Stomach smooth muscle (tissue), 2 donors: ENCODE measurements around the gene RFC2.
A peak's percentile ranks its signal among the peaks of the same experiment; 100 is the strongest.

ENCODE experiments used
- H3K27ac ChIP-seq: one replicate; pipeline ENCODE4 v1.7.0; 2013; ENCODE audit warnings: mild to moderate bottlenecking, low read length, inconsistent platforms
- H3K27me3 ChIP-seq, 2 donors: one replicate each; pipeline ENCODE4 v1.7.0; 2013; ENCODE audit warnings: low read length in 2 of 2; ENCODE audit not compliant: insufficient read depth in 2 of 2, control insufficient read depth in 1 of 2
- H3K36me3 ChIP-seq, 2 donors: one replicate each; pipeline ENCODE4 v1.7.0; 2013; ENCODE audit warnings: low read length in 2 of 2; ENCODE audit not compliant: control insufficient read depth in 2 of 2, insufficient read depth in 2 of 2
- H3K4me1 ChIP-seq: one replicate; pipeline ENCODE4 v1.7.0; 2013; ENCODE audit warnings: low read length; ENCODE audit not compliant: control insufficient read depth, insufficient read depth
- H3K4me3 ChIP-seq, 2 donors: one replicate each; pipeline ENCODE4 v1.7.0; 2013; ENCODE audit warnings: low read length in 2 of 2
- H3K9ac ChIP-seq, 2 donors: one replicate each; pipeline ENCODE4 v1.7.0; 2013; ENCODE audit warnings: low read length in 2 of 2, mild to moderate bottlenecking in 1 of 2
- H3K9me3 ChIP-seq, 2 donors: one replicate each; pipeline ENCODE4 v1.7.0; 2013; ENCODE audit warnings: low read length in 2 of 2; ENCODE audit not compliant: control insufficient read depth in 2 of 2
- donor health status: healthy.
- donor health status: Pancreatic carcinoma.

Gene RFC2

DNA sequence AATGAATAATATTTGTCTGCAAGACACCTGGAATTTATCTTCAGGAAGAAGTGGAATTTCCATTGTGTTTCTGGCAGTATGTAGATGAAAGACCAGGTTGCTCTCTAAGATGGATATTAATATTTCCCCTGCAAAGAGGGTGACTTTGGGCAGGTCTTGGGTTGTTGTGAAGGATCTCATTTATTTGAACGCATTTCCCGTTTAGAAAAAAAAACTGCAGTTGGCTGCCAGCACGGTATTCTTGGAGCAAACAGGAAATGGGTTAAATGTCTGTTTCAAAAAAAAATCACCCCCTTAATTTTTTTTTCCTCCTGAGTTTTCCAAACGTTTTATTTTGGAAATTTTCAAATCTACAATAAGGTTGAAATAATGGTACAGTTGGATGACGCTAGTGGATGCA lies 68.6 kb downstream of the RFC2 start:
- no peak overlapping the region for H3K4me3 ChIP-seq

DNA sequence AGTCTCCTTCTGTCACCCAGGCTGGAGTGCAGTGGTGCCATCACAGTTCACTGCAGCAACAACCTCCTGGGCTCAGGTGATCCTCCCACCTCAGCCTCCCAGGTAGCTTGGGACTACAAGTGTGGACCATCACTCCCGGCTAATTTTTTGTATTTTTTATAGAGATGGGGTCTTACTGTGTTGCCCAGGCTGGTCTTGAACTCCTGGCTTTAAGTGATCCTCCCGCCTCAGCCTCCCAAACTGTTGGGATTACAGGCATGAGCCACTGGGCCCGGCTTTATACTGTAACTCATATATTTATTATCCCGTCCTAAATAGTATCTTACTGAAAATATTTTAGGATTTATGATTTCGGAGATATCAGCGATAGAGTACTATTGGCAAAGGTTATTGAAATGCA lies 69.2 kb downstream of the RFC2 start:
- Histone ChIP-seq H3K4me3 (no peak overlapping the region), H3K36me3 (peaks cover 24 to 30% of the 10 kb centered on the region in 2 donors), H3K27ac (no peak overlapping the region), H3K9ac (no peak overlapping the region), H3K9me3 (no peaks in the 10 kb centered on the region), H3K27me3 (no peaks in the 10 kb centered on the region), H3K4me1 (peaks cover 54% of the 10 kb centered on the region)

More for the DNA sequence above, 68.6 kb downstream of the RFC2 start:
- H3K4me1 ChIP-seq = peaks cover 52% of the 10 kb centered on the region
- H3K27me3 ChIP-seq = no peaks in the 10 kb centered on the region
- H3K27ac ChIP-seq = no peak overlapping the region
- H3K9me3 ChIP-seq = no peaks in the 10 kb centered on the region
- no peak overlapping the region for H3K9ac ChIP-seq
- peaks cover 28 to 34% of the 10 kb centered on the region in 2 donors for H3K36me3 ChIP-seq

DNA sequence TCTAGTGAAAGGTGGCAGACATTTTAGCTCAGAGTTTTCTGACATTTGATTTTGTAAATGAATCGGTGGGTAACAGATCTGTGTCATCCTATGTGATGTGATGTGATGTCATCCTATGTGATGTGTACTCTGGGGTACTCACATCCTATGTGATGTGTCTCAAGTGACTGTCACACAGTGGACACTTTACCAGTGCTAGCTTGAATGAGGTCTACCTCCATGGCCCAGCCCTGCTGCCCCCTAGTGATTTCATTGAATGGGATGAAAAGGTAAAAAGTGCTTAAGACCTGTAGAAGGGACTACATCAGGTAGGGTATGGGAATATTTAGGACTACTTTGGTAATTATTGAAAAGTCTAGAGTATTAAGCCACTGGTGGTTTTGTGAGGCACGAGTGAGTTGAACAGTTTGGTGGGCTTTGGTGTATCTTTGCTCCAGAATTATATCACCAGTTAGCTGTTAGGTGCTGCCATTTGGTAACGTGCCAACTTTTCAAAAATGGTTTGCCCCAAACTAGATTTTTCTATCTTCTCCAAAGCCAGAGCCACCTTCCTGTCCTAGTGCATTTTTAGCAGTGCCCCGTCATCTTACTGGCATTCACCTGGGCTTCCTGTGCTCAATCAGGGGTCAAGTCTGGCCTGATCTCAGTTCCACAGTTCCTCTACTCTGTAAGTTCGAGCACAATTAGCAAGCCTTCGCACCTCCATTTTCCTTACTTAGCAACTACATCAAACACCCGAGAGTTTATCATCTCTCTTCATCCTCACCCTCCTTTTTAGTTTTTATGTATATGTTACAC lies 70.3 kb downstream of the RFC2 start:
- Histone ChIP-seq H3K4me1 (peaks cover 60% of the 10 kb centered on the region), H3K27me3 (no peaks in the 10 kb centered on the region), H3K27ac (no peak overlapping the region), H3K9me3 (no peaks in the 10 kb centered on the region), H3K9ac (no peak overlapping the region), H3K4me3 (no peak overlapping the region), H3K36me3 (peaks cover 17 to 19% of the 10 kb centered on the region in 2 donors)

DNA sequence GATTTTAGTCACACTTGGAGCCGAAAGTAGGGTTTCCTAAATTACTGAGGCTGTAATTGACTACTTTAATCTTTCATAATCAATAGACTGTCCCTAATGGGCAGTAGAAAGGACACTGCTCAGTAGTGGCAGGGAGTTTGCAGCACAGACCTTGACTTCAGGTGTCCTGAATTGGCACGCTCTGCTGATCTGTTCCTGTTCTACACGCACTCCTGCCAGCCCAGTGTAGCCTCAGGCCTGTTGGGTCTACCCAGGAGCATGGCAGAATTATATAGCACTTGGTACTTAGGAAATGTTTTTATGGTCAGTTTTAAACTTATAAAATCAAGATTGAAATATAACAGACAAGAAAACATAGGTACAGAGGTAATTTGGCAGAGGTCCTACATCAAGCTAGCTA lies 71.1 kb downstream of the RFC2 start:
- H3K4me1 ChIP-seq = peaks cover 60% of the 10 kb centered on the region
- H3K9ac ChIP-seq = no peak overlapping the region
- H3K36me3 ChIP-seq = peaks cover 10 to 12% of the 10 kb centered on the region in 2 donors
- no peak overlapping the region for H3K4me3 ChIP-seq
- no peaks in the 10 kb centered on the region for H3K9me3 ChIP-seq
- no peak overlapping the region for H3K27ac ChIP-seq
- no peaks in the 10 kb centered on the region for H3K27me3 ChIP-seq

DNA sequence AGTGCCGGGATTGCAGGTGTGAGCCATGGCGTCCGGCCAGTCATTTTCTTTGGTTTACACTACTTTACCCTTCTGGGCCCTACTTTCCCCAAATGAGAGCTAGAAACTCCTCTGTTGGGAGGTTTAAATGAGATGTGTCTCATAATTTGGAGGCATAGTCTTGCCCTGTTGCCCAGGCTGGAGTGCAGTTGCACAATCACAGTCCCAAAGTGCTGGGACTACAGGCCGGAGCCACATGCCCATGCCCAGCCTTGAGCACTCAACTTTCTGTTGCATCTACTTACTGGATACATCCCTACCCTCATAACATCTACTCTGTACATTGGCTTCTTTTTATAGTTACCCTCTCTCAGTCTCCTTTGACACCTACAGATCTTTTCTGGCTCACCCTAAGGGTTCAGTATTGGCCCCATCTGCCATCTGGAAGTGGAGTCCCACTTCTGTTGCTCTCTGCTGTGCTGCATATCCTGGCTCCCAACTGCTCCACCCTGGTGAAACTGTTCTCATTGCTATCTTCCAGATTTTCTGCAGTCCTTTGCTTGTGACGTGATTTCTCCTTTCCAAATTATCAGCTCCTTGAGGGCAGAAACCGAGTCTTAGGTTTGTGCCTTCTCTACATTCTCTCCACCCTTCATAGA lies 71.6 kb downstream of the RFC2 start:
- H3K9ac ChIP-seq = no peak overlapping the region
- peaks cover 60% of the 10 kb centered on the region for H3K4me1 ChIP-seq

DNA sequence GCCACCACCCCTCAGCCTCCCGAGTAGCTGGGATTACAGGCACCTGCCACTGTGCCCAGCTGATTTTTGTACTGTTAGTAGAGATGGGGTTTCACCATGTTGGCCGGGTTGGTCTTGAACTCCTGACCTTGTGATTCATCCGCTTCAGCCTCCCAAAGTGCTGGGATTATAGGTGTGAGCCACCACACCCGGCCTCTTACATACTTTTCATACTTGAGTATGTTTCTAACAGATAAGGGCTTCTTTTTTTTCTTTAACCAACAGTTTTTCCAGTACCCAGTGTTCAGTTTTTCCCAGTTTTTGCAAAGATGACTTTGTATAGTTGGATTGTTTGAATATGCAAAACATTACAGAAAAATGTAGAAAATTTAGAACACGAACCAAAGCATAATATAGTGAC lies 72.4 kb downstream of the RFC2 start:
- Histone ChIP-seq H3K4me1 (peaks cover 59% of the 10 kb centered on the region), H3K4me3 (no peak overlapping the region), H3K36me3 (peaks cover 6 to 8% of the 10 kb centered on the region in 2 donors), H3K9me3 (no peaks in the 10 kb centered on the region), H3K9ac (no peak overlapping the region), H3K27me3 (no peaks in the 10 kb centered on the region), H3K27ac (no peak overlapping the region)

More for the DNA sequence above, 71.6 kb downstream of the RFC2 start:
- no peaks in the 10 kb centered on the region for H3K27me3 ChIP-seq
- no peaks in the 10 kb centered on the region for H3K9me3 ChIP-seq
- H3K36me3 ChIP-seq = peaks cover 6 to 8% of the 10 kb centered on the region in 2 donors
- H3K27ac ChIP-seq = no peak overlapping the region
- peak overlapping the region in 1 of 2 donors; percentile 13 for H3K4me3 ChIP-seq
